Glutamatergic neuron (in vitro differentiated cells): ENCODE results near the gene FCRLA. TPM values are rescaled to one million over a fixed set of nuclear protein-coding genes. Genes with fewer than 3 reads are reported as not detected.

ENCODE experiments used
- DNase-seq: peaks from one replicate; pipeline ENCODE4 v3.0.0; 2022
- H3K27ac Mint-ChIP-seq: one replicate; pipeline ENCODE4 v1.8.0; 2020; ENCODE audit warnings: mild to moderate bottlenecking, mixed read lengths, inconsistent platforms; ENCODE audit not compliant: unreplicated experiment
- H3K27me3 Mint-ChIP-seq: one replicate; pipeline ENCODE4 v1.8.0; 2020; ENCODE audit warnings: mild to moderate bottlenecking, moderate library complexity, mixed read lengths, inconsistent platforms; ENCODE audit not compliant: unreplicated experiment
- H3K36me3 Mint-ChIP-seq: one replicate; pipeline ENCODE4 v1.8.0; 2020; ENCODE audit warnings: mild to moderate bottlenecking, mixed read lengths, inconsistent platforms; ENCODE audit not compliant: unreplicated experiment
- H3K4me1 Mint-ChIP-seq: one replicate; pipeline ENCODE4 v1.8.0; 2020; ENCODE audit warnings: mild to moderate bottlenecking, low read depth, mixed read lengths, inconsistent platforms; ENCODE audit not compliant: unreplicated experiment
- H3K4me3 Mint-ChIP-seq: one replicate; pipeline ENCODE4 v1.8.0; 2020; ENCODE audit warnings: mild to moderate bottlenecking, mixed read lengths, inconsistent platforms; ENCODE audit not compliant: unreplicated experiment
- H3K9me3 Mint-ChIP-seq: one replicate; pipeline ENCODE4 v1.8.0; 2020; ENCODE audit warnings: mild to moderate bottlenecking, moderate library complexity, mixed read lengths, inconsistent platforms; ENCODE audit not compliant: unreplicated experiment
- total RNA-seq: library from RNA; stranded (reverse); fragmentation: NEBNext Ultra II Directional; extraction: Animal tissue kit (Norgen Biotek cat#: 25700); gene quantifications from one replicate; pipeline ENCODE4 v1.2.1, GENCODE V29; 2021; ENCODE audit not compliant: unreplicated experiment
- TF ChIP-seq, protein P1 (sequence below): fragments of 200-600 bp; sonication (generic); IDR thresholded peaks from one replicate; pipeline ENCODE4 v1.5.0; 2021; ENCODE audit not compliant: partially characterized antibody, unreplicated experiment

FCRLA gene
- total RNA-seq, 1 donor from 2014 or later = 0.39 TPM

DNA sequence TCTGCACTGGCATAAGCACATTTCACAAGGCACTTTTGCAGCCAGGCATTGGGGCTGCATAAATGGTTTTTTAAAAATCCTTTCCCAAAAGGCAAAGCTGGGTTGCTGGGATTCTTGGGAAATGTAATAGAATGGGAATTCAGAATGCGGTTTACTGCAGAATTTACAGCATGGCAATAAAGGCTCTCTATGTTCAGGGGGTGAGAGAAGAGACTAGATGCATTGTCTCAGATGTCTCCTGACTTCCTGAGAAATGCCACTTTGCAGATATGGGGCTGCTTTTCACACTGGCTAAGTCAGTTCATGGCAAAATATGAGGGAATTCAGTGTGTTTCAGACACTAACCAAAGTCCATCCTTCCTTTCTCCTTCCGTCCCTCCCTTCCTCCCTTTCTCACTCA lies 30.6 kb upstream of the FCRLA start:
- TF ChIP-seq, protein P1, sequence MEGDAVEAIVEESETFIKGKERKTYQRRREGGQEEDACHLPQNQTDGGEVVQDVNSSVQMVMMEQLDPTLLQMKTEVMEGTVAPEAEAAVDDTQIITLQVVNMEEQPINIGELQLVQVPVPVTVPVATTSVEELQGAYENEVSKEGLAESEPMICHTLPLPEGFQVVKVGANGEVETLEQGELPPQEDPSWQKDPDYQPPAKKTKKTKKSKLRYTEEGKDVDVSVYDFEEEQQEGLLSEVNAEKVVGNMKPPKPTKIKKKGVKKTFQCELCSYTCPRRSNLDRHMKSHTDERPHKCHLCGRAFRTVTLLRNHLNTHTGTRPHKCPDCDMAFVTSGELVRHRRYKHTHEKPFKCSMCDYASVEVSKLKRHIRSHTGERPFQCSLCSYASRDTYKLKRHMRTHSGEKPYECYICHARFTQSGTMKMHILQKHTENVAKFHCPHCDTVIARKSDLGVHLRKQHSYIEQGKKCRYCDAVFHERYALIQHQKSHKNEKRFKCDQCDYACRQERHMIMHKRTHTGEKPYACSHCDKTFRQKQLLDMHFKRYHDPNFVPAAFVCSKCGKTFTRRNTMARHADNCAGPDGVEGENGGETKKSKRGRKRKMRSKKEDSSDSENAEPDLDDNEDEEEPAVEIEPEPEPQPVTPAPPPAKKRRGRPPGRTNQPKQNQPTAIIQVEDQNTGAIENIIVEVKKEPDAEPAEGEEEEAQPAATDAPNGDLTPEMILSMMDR = no peak
- Mint-ChIP-seq H3K9me3 (no peaks in the 10 kb centered on the region), H3K27me3 (peaks cover 3% of the 10 kb centered on the region), H3K27ac (no peak overlapping the region), H3K4me1 (peaks cover under 1% of the 10 kb centered on the region), H3K36me3 (no peaks in the 10 kb centered on the region), H3K4me3 (no peak overlapping the region)
- DNase-seq = no peak

DNA sequence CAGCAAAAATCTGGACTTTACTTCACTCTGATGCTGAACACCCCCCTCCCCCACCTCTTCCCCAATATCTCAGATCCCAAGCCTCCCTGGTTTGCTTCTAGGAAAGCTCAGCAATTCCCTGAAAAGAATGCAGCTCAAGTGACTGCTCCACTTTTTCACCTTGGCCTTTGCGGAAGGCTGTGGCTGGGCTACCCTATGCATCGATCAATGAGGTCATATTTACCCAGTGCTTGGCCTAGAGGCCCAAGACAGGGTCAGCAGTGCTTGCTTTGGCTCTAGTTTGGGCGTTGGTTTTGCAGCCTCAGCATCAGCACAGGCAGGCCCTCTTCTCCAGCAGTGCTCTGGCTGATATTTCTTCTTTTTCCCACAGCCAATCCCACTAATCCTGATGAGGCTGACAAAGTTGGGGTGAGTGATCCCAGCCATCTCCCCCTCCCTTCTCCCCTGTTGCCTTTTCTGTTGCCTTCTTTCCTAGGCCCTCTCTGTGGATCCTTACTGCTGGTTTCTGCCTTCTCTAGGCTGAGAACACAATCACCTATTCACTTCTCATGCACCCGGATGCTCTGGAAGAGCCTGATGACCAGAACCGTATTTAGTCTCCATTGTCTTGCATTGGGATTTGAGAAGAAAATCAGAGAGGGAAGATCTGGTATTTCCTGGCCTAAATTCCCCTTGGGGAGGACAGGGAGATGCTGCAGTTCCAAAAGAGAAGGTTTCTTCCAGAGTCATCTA lies 29.9 kb upstream of the FCRLA start:
- Mint-ChIP-seq H3K4me1 (no peaks in the 10 kb centered on the region), H3K27ac (no peak overlapping the region), H3K4me3 (no peak overlapping the region), H3K27me3 (peaks cover 3% of the 10 kb centered on the region), H3K9me3 (no peaks in the 10 kb centered on the region), H3K36me3 (no peaks in the 10 kb centered on the region)
- DNase-seq = no peak
- TF ChIP-seq, protein P1 = no peak

DNA sequence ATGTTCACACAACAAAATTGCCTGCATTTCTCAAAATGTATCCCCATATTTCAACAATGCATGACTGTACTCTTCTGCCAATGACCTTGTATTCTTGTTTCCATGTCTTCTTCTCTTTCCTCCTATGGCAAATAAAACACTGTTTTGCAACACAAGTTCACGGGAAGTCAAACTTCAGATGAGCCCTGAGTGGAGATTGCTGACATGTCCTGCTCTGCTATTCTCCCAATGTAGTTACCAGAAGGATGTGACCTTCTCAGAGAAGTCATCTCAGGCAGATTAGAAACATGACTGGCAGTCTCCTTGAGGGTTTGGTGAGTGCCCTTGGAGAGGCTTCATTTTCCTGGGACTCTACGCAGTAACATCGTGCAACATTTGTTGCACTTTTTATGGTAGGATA lies 28.5 kb upstream of the FCRLA start:
- H3K27me3 Mint-ChIP-seq = peaks cover 3% of the 10 kb centered on the region
- H3K36me3 Mint-ChIP-seq = no peaks in the 10 kb centered on the region

GRCh38 chr1:161681879-161682278 lies 25.1 kb upstream of the FCRLA start:
- H3K4me1 Mint-ChIP-seq = no peaks in the 10 kb centered on the region
- peaks cover 2% of the 10 kb centered on the region for H3K27me3 Mint-ChIP-seq
- TF ChIP-seq, protein P1 = no peak

More for the DNA sequence above, 28.5 kb upstream of the FCRLA start:
- no peaks in the 10 kb centered on the region for H3K4me1 Mint-ChIP-seq
- no peaks in the 10 kb centered on the region for H3K9me3 Mint-ChIP-seq
- no peak overlapping the region for H3K27ac Mint-ChIP-seq
- TF ChIP-seq, protein P1 = no peak
- no peak for DNase-seq
- no peak overlapping the region for H3K4me3 Mint-ChIP-seq

GRCh38 chr1:161688946-161689345 lies 18.1 kb upstream of the FCRLA start:
- no peak overlapping the region for H3K27ac Mint-ChIP-seq
- TF ChIP-seq, protein P1 = no peak
- H3K4me3 Mint-ChIP-seq = no peak overlapping the region
- H3K4me1 Mint-ChIP-seq = no peaks in the 10 kb centered on the region
- DNase-seq = no peak
- no peaks in the 10 kb centered on the region for H3K9me3 Mint-ChIP-seq
- no peaks in the 10 kb centered on the region for H3K36me3 Mint-ChIP-seq
- H3K27me3 Mint-ChIP-seq = no peaks in the 10 kb centered on the region

More at GRCh38 chr1:161681879-161682278, 25.1 kb upstream of the FCRLA start:
- no peaks in the 10 kb centered on the region for H3K9me3 Mint-ChIP-seq
- DNase-seq = no peak
- no peak overlapping the region for H3K27ac Mint-ChIP-seq
- H3K36me3 Mint-ChIP-seq = no peaks in the 10 kb centered on the region
- no peak overlapping the region for H3K4me3 Mint-ChIP-seq
